Stimulated activated CD4-positive, alpha-beta T cell treated with anti-CD3 and anti-CD28 coated beads, Interleukin-1b, Interleukin-23, amount 100 ng/mL, for 24 hours (primary cell): ENCODE measurements around the gene GRM1.

ENCODE experiments used
- DNase-seq, 4 experiments: peaks; one replicate each; pipeline ENCODE4 v3.0.0-alpha.2; 2020; ENCODE audit warnings: low read depth in 4 of 4, low spot score in 1 of 4

Gene GRM1

DNA sequence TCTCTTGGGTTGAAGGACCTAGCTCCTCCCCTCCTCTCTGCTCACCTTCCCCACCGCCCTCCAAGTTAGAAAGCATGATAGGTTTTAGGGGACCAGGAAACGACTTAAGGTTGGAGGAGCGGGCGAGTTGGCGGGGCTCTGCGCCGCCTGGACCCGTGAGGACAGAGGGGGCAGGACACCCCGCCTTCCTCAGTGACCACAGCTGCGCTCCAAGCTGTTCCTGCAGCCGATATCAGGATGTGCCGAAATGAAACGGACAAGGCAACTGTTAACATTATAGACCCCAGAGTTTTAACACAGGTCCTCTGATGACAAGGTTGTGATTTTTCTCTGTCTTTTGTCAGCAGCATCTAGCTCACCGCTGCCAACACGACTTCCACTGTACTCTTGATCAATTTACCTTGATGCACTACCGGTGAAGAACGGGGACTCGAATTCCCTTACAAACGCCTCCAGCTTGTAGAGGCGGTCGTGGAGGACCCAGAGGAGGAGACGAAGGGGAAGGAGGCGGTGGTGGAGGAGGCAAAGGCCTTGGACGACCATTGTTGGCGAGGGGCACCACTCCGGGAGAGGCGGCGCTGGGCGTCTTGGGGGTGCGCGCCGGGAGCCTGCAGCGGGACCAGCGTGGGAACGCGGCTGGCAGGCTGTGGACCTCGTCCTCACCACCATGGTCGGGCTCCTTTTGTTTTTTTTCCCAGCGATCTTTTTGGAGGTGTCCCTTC lies at the start of gene GRM1:
Gene GRM1 (plus strand): TSS at position 212 of the 722 bp plus-strand sequence. CDS start 456 bp downstream, at position 668.
- DNase-seq: no peak

DNA sequence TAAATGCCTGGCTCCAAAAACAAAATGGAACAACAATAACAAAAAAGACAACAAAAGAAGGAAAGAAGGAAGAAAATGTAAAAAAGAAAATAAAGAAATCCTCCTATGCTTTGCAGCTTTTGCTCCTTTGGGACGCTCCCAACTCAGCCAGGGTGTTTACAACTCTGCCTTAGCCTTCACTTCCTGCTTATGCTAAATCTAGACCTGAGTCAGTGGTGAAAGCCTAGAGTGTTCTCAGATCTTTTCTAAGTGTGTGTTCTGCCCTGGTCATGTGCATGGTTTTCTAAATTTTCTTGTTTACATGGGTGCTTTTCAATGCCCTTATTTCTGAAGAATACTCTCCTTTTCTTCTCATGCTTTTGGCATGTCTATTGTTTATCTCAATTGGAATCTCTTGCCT lies 19.5 kb upstream of the GRM1 start:
- no peak for DNase-seq

DNA sequence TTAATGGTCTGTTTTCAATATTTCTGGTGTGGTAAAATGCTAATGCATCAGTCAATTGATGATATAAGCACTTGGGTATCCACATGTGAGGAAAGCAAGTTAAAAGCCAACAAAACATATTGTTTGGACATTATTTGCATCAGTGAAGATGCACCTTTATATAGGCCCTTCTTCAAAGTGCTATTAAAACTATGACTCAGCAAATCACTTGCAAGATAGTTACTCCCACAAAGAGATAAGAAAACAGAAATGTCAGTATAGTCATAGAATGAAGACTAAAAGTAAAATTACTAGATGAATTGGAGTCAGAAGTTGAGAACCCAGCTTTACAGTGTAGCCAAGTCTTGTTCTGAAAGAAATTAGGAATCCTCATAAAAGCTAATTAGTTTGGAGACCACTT lies 14.6 kb upstream of the GRM1 start:
- no peak for DNase-seq

DNA sequence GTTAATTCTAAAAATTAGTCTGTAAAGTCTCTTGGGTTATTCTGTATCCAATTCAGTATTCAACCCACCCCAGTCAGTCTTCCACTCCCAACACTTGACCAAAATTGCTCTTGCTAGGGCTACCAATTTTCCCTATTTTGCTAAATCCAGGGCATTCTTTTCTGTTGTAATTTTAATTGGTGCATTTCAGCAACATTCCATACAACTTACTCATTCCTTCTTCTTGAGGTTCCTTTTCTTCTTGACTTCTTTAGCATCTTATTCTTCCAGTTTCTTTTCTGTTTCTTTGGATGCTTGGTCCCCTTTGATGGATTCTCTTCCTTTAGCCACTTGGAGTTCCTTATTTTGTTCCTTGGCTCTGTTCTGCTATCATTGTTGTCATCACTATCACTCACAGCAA lies 11.2 kb upstream of the GRM1 start:
- no peak for DNase-seq

DNA sequence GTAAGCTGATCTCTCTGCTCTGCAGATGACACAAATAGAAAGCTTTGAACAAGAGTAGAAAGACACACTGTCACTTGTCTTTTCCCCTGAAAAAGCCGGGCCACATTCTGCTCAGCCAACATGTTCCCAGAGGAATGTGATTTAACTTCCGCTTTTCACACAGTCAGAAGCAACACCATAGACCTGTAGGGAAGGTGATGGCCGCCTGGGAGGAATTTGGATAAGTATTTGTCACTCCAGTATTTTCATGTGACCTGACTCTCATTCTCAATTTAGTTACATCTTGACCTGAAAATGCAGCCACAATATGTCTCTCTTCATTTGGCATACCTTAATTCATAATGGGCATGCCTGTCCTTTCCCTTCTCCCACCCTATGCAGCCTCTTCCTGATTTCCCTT lies 2.0 kb upstream of the GRM1 start:
- DNase-seq: no peak

DNA sequence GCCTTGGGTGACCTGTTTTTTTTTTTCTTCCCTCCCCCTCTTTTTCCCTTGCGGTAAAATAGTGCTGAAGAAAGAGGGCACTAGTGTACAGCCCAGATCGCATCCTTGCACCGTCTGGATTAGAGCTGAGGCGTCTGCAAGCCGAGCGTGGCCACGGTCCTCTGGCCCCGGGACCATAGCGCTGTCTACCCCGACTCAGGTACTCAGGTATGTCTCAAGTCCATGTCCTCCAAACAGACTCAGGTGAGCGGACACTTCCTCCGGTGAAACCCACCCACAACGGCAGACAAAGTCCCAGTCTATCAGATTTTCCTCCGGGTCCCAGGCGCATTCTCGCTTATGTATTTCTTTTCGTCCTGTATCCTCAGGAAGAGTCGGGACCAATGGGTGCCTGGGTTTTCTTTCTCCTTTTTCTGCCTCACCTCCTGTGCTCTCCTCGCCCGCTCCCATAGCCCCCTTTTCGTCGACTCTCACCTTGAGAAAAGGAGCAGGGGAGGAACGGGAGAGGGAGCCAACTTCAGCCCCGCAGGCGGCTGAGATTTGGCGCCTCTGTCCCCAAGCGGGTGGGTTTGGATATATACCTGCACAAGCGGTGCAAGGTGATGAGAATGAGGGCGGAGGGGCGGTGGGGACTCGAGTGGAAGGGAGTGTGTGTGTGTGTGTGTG lies 1.1 kb upstream of the GRM1 start:
- no peak for DNase-seq

DNA sequence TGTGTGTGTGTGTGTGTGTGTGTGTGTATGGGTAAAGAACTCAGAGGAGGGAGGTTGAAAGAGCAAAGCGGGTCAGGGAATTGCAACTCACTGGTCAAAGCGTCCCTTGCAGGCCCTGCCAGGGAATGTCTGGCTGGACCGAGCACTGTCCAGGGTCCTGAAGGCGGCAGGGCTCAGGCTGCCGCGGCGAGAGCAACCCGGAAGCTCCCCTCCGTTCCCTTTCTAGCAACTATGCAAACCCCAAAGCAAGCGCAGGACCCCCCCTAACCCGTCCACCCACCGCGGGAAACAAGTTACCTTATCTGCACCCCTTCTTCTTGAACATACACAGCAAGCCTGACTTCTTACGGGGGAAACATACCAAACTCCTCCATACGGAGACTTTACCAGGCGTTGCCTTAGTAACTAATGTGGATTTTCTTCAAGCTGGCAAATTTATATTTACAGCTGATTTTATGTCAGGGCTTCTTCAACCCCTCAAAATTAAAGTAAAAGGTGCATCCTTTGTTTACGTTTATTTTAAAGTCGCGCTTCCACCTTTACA lies 538 bp upstream of the GRM1 start:
- DNase-seq: peak in 2 of 4 experiments; percentile 4 to 9

DNA sequence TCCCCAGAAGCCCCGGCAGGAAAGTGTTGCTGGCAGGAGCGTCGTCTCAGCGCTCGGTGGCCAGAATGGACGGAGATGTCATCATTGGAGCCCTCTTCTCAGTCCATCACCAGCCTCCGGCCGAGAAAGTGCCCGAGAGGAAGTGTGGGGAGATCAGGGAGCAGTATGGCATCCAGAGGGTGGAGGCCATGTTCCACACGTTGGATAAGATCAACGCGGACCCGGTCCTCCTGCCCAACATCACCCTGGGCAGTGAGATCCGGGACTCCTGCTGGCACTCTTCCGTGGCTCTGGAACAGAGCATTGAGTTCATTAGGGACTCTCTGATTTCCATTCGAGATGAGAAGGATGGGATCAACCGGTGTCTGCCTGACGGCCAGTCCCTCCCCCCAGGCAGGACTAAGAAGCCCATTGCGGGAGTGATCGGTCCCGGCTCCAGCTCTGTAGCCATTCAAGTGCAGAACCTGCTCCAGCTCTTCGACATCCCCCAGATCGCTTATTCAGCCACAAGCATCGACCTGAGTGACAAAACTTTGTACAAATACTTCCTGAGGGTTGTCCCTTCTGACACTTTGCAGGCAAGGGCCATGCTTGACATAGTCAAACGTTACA lies 817 bp downstream of the GRM1 start:
- DNase-seq: no peak

DNA sequence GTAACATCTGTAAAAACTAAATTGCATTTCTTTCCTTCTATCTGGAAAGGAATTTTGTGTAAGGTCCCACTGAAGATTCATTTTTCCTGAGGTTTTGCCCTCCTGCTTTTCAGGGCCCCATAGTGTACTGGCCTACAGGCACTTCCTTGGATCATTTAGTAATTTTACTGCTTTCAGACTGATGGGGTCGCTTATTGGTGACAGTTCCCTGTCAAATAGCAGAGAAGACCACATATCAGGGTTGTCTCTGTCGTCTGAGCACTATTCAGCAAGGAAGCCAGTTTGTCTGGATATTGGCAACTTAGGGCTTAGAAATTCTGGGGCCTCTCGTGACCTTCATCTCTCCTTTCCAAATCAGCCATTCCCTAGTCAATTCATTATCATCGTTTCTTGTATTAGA lies 3.5 kb downstream of the GRM1 start:
- DNase-seq: no peak

DNA sequence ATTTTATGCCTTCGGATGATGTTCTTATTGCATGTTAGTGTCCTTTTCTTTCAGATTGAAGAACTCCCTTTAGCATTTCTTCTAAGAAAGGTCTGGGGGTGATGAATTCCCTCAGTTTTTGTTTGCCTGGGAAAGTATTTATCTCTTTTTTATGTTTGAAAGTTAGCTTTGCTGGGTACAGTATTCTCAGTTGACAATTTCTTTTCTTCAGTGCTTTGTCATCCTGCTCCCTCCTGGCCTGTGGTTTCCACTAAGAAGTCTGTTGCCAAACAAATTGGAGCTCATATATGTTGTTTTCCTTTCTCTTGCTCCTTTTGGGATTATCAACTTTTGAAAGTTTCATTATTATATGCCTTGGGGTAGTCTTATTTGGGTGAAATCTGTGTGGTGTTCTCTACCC lies 11.5 kb downstream of the GRM1 start:
- DNase-seq: no peak

DNA sequence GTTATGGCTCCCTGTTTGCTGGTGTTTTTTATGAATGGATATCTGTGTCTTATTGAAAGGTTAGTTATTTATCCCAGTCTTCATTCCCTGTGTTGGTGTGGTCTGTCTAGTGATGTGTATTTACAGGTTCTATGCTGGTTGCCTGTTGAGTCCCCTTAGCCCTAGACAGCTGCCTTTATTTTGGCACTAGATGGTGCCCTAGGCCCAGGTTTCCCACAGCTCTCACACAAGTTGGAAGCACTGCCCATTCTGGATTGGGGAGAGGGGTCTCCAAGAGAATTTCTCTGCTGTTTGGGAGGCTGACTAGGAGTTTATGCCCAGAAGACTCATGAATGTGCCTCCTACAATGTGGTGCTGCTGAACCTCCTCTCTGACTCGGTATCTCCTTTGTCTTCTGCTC lies 12.4 kb downstream of the GRM1 start:
- no peak for DNase-seq

DNA sequence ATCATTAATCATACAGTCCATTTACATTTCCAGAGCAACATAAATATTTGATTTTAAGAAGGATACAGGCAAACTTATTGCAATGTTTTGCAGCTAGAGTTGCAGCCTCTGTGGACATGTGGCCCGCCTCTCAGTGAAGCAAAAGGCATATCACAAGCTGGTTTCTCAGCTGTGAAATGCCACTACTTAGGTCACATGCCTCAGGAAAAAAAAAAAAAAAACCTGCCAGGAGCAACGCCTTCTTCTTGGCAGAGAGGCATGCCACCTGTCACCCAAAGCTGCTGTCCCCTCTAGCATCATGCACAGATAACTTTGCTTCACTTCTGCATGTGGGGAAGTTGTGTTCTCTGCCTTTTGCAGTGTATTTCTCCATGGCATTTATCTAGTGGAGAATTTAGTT lies 18.5 kb downstream of the GRM1 start:
- DNase-seq: no peak

DNA sequence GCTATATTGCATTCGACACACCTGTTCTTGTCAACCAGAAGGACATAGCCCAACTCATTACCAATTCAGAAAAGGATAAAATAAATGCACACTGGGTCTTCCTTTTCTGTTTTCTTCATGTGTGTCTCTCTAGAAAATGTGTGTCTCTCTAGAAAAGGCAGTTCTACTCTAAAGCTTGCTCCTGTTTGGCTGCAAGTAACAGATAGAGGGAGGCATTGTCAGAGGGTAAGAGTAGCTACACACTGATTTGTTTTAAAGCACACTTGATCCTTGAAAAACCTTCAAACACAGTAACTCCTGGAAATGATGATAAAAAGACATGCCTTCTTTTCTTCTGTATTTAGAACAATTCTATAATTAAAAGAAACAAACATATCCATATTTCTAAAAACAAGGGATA lies 21.3 kb downstream of the GRM1 start:
- no peak for DNase-seq

DNA sequence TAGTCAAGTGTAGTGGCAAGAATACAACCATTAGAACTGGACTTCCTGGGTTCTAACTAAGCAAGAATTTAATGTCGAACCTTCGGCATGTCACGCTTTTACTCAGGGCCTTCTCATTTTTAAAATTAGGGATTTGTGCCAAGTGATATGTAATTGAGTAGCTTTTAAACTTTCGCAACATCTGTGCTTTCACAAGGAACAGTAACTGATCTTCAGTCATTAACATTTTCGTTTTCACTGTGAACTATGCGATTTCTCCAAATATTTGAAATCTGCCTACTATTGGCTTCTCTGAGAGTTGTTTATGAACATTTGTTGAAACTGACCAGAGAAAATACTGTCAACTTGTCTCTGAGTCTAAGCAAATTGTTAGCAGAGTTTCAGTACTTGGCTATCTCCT lies 27.6 kb downstream of the GRM1 start:
- no peak for DNase-seq

DNA sequence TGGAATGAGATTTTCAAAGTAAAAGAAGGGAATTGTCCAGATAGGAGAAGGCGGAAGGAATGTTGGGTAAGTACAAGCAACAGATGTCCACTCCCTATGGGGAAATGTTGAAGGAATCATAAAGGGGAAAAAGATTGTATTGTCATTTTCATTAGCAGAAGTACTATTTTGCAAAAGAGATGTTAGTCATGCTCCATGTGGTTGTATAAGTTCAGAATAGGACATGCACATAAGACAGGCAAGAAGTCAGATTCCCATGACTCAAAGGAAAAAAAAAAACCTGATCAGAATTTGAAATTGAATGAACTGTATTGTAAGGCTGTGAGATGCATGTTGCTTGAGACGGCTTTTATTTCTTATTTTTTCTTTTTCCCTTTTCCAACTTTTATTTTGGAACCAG lies 36.8 kb downstream of the GRM1 start:
- DNase-seq: no peak

DNA sequence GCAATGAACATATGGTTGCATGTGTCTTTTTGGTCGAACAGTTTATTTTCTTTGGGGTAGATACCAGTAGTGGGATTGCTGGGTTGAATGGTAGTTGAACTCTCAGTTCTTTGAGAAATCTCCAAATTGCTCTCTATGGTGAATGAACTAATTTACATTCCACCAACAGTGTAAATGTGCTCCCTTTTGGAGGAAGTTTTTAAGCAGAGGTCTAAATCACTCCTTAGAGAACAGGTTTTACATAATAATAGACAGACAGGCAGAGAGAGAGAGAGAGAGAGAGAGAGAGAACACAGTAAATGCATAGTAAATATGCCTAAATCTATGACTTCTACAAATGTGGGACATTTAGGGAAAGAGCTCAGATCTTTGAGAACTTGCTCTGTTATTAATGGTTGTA lies 37.6 kb downstream of the GRM1 start:
- no peak for DNase-seq

DNA sequence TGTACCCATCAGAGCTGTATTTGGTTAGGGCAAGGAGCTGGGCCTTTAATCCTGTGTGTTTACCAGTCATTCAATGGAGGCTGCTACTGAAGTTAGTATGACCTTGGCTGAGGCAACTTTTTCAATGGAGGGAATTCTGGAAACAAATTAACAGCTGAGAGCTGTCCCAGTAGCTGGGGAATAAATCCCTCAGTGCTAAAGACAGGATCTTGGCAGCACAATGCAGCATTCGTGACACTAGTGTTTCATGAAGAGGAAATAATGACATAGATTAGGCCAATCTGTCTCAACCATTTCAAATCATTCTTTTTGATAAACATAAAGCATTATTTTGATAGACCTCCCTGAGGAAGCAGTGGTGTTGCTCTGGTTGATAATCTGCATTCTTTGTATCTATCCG lies 42.9 kb downstream of the GRM1 start:
- DNase-seq: no peak

DNA sequence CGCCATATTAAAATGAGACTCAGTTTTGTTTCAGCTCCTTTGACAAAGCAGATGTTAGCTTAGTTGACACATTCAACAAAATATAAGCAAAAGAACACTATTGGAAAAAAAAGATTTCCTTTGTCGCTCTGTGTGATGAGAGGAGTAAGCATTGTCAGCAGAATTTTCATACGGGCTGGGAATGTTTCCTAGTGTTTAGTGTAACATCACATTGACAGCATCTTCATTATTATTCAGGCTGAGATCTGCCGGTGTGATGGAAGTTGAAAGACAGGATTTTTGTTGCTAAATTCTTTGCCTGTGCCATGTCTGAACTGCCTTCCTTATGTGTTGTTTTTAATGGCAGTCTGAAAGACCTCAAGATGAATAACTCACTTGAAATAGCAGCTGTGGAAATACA lies 49.1 kb downstream of the GRM1 start:
- no peak for DNase-seq

DNA sequence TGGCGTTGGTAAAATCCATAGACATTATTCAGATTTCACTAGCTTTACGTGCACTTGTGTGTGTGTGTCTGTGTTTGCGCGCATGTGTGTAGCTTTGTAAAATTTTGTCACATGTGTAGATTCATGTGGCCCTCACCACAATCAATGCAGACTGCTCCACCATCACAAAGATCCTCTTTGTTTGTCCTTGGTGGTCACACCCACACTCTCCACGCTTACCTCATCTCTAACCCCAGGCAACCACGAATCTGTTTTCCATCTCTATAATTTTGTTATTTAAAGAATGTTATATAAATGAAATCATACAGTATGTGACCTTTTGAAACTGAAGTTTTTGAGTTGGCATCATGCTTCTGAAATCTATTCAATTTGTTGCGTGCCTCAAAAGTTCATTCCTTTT lies 58.5 kb downstream of the GRM1 start:
- DNase-seq: no peak

DNA sequence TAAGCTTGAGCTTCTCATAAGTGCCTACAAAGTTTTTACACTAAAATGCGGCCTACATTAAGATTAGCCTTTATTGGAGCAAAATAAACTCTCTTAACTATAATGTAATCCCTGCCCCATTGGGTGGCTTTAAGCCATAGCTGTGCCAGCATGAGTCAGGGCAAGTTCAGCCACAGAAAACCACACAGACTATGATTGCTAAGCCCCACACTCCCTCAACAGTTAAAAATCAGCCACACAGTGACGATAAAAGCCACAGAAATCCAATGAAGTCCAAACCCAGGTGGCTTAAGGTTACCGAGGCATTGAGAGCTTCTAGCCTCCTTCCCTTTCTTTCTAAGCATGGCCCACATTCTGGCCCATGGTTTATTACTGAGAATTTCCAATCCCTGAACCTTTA lies 61.6 kb downstream of the GRM1 start:
- DNase-seq: no peak

DNA sequence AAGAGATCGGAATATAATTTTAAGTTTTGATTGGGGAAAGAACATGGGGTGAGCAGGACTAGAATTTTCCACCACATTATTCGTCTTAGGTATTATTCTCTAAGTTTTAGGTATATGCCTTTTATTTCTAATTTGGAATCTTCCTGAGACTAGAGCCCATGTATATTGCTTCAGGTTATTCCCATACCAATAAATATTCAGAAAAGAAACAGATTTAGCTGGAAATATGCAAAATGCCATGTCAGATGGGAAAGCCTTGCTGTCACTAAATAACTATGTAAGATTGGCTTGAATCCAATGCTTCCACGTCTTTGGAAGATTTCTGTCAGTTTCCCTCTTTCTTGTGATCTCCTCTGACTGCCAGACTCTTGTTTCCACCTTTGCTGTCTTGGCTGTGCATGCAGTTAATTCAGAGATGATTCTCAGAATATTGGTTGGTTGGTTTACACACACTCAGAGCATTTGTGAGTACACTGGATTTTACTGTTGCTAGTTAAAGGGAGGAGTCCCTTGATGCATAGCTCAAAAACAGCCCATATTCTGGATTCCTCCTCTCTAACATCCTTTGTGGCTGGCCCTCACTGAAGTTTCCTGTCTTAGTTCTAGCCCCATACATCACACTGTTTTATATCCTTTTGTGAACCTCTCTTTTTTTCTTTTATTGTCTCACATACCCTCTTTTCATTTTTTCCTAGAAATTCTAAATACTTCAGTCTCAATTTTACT lies 64.3 kb downstream of the GRM1 start:
- DNase-seq: no peak

DNA sequence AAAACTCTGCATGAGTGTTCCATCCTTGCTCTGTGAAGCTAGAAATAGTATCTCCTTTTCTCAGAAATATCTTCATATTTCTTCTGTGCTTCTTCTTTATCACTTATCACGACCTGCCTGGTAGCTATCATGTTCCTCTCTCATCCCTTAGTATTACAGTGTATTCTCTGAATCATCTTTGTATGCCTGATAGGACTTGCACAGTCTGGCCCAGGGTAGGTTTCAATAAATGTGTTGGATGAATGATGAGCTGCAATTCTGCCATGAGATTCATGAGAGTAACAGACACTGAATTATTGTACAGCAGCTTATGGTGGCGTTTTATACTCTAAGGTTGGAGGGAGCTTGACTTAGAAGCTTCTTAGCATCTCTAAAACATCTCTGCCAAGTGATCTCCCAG lies 66.6 kb downstream of the GRM1 start:
- no peak for DNase-seq
